HG02623 (cell line): Measurements from ENCODE around the gene CPVL.
"Not testable (repeated sequence)": the region's sequence is repeated elsewhere in the genome, so short reads cannot be mapped to it uniquely, and the experiment has no call there.

ENCODE experiments used
- ATAC-seq: cut with Tn5 transposase; IDR thresholded peaks from one replicate; pipeline ENCODE4 v1.9.1; 2021; ENCODE audit warnings: moderate library complexity; ENCODE audit not compliant: unreplicated experiment

The CPVL gene

GRCh38 chr7:29120955-29121354 is 25.4 kb downstream of the CPVL start:
- no peak for ATAC-seq

DNA sequence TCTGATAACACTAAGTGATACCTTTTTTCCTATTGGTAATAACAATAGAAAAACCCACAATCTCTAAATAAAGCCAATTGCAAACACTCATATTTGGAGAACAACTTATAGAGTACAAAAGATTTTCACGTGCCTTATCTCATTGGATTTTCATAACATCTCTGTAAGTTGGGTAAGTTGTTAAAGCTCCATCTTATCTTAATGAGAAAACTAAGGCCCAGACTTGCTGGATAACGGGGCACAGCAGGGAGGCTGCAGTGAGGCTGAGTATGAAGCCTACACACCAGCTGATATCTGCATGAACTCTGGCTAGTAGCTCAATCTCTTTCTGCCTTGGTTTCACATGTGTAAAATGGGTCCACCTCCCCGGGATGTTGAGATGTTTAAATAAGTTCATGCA is 26.8 kb downstream of the CPVL start:
- ATAC-seq: no peak

- ATAC-seq: no peak
Measured at GRCh38 chr7:29116361-29117200, 29.8 kb downstream of the CPVL start.

- ATAC-seq: no peak
Measured at GRCh38 chr7:29115753-29116152, 30.6 kb downstream of the CPVL start.

GRCh38 chr7:29115130-29115687 is 31.1 kb downstream of the CPVL start:
- no peak for ATAC-seq

DNA sequence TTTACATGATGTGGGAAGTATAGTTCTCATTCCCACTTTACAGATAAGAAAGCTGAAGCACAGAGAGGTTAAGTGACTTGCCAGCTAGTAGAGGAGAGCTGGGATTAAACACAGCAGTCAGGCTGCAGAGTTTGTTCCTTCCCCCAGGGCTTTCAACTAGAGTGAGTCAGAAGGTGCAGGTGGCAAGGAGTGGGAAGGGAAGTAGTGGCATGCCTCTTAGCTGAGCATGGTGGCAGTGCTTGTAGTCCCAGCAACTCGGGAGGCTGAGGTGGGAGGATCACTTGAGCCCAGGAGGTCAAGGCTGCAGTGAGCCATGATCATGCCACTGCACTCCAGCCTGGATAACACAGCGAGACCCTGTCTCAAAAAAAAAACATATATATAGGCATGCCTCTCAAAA is 32.1 kb downstream of the CPVL start:
- not testable (repeated sequence) for ATAC-seq

GRCh38 chr7:29113384-29114102 is 32.8 kb downstream of the CPVL start:
- ATAC-seq: no peak

DNA sequence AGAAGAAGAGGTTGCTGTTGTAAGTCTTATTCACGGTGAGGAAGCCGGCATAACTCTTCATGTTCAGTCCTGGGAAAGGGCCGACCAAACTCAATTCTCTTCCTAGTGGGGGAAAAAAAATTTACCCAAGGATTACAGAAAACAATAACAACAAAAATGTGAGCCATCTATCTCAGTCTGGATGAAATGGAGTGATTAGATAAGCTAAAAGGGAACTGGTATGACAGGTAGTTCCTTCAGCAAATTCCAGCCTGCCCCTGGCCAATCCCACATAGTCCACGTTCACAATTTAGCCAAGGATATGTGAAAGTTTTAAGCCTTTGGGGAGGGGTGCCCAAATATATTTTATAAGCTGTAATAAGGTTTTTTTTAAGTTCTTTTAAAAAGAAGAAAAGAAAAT is 33.6 kb downstream of the CPVL start:
- no peak for ATAC-seq

DNA sequence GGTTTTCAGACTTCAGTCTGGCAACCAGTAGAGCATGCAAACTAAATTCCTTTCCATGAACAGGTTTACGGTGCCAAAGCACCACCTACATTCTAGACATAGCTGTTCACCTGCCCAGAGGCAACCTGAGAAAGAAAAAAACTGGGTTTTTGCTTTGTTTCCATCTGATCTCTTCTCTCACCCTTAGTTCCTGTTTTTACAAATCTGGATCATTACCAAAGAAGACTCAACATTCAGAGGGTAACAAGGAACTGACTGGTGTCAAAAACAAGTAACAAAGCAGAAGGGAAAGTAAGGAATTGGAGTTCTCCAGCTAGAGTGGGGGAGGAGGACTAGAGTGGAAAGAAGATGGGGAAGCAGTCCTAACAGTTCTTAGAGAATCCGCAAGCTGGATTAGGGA is 36.4 kb downstream of the CPVL start:
- no peak for ATAC-seq

GRCh38 chr7:29109358-29109757 is 37.0 kb downstream of the CPVL start:
- ATAC-seq: no peak

- no peak for ATAC-seq
Measured at GRCh38 chr7:29107056-29107455, 39.3 kb downstream of the CPVL start.

DNA sequence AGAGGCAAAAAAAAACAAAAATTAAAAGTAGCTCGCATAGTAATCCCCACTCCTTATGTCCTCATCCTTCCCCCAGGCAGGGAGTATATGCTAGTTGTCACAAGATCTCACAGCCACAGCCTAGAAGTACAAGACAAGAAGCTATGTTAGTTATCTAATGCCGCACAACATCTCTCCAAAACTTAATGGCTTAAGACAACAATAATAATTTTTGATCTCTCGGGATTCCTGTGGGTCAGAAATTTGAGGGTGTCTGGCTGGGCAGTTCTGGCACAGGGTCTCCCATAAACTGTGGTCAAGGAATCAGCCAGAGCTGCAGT is 39.7 kb downstream of the CPVL start:
- no peak for ATAC-seq

- peak; percentile 53 for ATAC-seq
Measured at GRCh38 chr7:29105752-29106668, 40.3 kb downstream of the CPVL start.

- no peak for ATAC-seq
Measured at GRCh38 chr7:29105191-29105590, 41.1 kb downstream of the CPVL start.

DNA sequence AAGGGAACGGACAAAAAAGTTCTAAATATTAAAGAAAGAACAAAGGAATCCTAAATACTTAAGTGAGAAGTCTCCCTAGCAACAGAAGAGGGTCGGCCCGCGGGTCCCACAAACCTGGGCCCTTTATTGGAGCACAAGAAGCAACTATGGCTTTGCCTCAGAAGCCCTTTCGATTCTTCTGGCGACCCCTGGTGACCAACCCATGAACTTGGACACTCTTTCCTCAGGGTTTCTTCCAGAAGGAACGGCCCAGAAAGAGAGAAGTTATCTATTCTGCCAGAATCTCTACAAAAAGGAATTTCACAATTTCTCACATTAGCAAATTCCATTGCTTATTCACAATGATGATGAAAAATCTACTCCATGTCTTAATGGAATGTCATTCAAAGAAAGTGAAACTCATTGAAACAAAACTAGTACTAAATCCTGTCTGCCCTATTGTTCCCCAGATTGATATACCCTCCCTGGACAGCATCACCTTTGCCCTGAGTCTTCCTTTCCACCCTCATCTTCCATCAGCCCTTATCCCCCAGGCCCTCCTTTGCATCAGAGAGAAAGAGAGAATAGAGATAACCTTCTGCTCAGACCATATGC is 43.7 kb downstream of the CPVL start:
- ATAC-seq: no peak

DNA sequence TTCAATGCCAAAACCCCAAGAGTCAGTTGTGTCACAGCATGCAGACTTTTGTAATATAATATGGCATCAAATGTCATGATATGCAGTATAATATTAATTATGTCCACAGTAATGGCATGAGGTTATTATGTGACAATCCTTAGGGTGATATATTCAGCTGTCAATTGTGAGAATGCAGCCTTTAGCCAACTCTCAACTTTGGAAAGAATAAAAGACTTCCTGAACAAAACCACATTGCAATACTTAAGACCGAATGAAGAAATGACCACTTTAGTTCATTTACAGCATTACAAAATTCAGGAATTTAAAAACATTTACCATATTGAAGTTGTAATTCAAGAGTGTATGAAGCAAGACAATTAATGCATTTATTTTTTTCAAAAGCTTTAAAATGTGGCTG is 45.4 kb downstream of the CPVL start:
- no peak for ATAC-seq

DNA sequence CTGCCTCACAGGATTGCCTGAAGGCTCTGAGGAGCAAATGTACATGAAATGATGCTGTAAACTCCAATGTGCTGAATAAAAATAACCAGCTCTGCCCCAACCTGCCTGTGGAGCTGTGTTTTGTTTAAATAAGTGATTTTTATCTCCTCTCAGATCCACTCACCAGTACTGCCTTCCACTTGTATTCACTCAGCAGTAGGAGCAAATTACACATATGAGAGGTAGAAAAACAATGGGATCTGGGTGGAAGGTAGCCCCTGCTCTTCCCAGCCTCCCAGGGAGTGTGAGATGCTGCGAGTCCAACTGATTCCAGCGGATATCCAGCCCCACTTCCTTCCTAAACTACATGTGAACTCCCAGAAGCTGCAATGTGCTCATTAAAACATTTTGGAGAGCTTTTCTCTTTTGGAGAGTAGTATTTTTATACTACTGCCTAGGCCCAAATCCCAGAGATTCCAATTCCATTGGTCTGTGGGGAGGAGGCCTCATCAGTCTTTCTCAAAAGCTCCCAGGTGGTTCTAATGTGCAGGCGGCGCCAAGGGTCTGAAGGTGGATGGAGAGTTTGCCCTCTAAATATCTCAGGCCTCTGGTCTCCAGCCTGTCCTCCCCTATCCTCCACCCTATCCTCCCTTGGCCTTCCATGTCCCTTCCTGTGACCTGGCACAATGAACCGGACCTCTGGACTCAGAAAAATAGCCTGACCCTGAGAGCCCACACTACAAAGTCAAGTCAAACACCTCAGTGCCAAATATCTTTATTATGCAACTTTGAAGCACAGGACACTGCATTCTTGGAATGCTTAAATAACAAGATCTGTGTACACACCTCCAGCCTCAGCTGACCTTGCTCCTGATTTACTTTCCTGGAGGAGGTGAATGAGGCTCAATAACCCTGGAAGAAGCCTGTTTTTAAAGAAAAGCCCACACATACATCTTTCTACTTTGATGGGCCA is 46.2 kb downstream of the CPVL start:
- no peak for ATAC-seq

- ATAC-seq: no peak
Measured at GRCh38 chr7:29096446-29096730, 49.9 kb downstream of the CPVL start.

GRCh38 chr7:29095631-29096445 is 50.5 kb downstream of the CPVL start:
- ATAC-seq: no peak
